HG03432 (cell line): Measurements from ENCODE around the gene GTSE1.
A peak's percentile ranks its signal among the peaks of the same experiment; 100 is the strongest.
"Not testable (repeated sequence)": the region's sequence is repeated elsewhere in the genome, so short reads cannot be mapped to it uniquely, and the experiment has no call there.

Experiments
- ATAC-seq: cut with Tn5 transposase; IDR thresholded peaks from one replicate; pipeline ENCODE4 v1.9.1; 2021; ENCODE audit warnings: mild to moderate bottlenecking, moderate library complexity; ENCODE audit not compliant: unreplicated experiment

The GTSE1 gene

GRCh38 chr22:46293577-46294260 is 3.0 kb upstream of the GTSE1 start:
- ATAC-seq: no peak

DNA sequence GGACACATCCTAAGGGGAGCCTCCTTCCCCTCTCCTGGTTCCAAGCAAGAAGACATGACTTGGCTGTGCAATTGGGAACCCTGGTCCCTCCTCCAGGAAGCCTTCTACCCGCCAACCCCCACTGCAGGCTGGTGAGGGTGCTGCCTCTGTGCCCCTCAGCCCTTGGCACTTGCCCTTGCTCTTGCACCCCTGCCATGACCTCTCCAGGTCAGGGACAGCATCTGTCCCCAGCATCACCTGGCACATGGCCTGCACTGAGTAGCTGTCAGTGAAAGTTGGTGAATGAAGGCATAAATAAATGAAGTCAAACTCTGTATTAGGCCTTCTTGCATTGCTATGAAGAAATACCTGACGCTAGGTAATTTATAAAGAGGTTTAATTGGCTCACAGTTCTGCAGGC is 1.9 kb upstream of the GTSE1 start:
- no peak for ATAC-seq

DNA sequence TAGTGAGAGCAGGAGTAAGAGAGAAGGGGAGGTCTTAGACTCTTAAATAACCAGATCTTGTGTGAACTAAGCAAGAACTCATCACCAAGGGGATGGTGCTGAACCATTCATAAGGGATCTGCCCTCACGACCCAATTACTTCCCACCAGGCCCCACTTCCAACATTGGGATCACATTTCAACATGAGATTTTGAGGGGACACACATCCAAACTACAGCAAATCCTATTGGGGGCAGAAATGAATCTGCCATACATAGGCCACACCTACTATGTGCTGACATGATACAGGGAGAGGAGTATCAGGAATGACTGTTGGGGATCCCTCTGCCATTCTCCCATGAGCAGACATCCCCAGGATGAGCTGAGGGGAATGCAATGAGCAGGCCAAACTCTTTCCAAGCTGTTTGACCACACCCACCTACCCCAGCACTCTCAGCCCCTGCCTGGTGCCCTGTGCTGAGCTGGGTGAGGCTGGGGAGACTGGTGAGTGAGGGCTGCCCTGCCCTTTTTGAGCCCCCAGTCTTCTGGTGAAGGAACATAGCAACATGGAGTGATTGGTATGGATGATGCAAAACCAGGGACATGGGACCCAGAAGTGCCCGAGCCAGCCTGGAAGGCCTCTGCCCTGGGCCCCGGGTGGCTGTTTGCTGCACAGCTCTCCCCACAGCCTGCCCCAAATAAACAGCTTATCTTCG is 1.2 kb upstream of the GTSE1 start:
- no peak for ATAC-seq

- ATAC-seq: peak; percentile 24
Measured at GRCh38 chr22:46297151-46297812, 612 bp downstream of the GTSE1 start.

- no peak for ATAC-seq
Measured at GRCh38 chr22:46299101-46299500, 2.4 kb downstream of the GTSE1 start.

DNA sequence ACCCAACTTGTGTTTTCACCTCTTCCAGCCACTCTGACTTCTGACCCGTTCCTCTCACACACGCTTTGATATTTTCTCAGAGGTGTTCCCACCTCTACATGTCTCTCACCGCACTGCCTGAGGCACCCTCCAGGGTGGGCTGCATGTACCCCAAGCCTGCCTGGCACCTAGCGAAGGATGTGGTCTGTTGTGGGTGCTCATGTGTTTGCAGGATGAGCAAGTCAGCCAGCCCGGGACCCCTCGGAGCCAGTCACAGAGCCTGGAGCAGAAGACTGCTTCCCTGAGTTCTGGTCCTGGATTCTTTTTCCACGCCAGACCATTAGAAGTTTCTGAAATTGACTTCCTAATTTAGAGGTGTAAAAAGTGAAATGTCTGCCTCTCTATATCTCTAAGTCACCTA is 3.8 kb downstream of the GTSE1 start:
- ATAC-seq: no peak

GRCh38 chr22:46303347-46303965 is 6.8 kb downstream of the GTSE1 start:
- no peak for ATAC-seq

DNA sequence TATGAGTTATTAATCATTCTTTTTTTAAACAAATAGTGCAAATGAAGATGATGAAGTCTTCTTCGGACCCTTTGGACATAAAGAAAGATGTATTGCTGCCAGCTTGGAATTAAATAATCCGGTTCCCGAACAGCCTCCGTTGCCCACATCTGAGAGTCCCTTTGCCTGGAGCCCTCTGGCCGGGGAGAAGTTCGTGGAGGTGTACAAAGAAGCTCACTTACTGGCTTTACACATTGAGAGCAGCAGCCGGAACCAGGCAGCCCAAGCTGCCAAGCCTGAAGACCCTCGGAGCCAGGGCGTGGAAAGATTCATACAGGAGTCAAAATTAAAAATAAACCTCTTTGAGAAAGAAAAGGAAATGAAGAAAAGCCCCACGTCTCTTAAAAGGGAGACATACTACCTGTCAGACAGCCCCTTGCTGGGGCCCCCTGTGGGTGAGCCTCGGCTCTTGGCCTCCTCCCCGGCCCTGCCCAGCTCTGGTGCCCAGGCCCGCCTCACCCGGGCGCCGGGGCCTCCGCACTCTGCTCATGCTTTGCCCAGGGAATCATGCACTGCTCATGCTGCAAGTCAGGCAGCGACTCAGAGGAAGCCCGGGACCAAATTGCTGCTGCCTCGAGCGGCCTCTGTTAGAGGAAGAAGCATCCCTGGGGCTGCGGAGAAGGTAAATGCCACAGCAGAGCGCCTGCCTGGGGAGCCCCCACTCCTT is 11.8 kb downstream of the GTSE1 start:
- no peak for ATAC-seq

DNA sequence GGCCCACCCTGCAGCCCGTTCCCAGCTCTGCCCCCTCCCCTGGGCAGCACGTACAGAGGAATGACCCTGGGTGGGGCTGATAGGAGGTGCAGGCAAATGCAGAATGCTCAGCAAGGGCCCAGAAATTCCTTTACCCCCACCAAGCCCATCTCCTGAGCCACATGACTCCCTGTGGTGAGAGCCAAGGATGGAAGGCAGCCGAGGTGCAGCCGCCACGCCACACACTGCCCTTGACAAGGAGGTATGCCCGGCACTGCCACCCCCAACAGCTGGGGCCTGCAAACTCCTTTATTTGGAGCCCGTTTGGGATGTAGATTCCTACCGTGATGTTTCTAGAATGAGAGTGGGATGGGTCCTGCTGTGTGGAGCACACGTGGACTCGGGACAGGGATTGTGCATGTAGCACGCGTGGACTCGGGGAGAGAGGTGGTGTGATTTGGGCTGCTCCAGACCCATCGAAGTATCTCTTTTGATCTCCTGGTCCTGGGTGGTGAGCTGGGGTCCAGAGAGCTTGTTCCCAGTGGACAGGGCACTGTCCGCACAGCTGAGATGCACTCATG is 12.9 kb downstream of the GTSE1 start:
- no peak for ATAC-seq

DNA sequence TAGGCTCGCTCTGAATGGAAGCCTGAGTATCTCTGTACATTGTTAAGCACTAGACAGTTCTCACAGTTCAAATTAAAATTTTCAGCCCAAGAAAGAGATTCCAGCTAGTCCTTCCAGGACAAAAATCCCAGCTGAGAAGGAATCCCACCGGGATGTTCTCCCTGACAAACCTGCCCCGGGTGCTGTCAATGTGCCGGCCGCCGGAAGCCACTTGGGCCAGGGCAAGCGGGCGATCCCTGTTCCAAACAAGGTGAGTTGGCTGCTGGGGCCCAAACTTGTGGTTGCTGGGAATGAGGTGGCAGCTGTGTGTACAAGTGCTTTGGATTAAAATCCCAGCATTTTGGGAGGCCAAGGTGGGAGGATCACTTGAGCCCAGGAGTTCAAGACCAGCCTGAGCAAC is 15.4 kb downstream of the GTSE1 start:
- no peak for ATAC-seq

GRCh38 chr22:46312848-46313247 is 16.2 kb downstream of the GTSE1 start:
- not testable (repeated sequence) for ATAC-seq

- no peak for ATAC-seq
Measured at GRCh38 chr22:46315976-46316375, 19.3 kb downstream of the GTSE1 start.

DNA sequence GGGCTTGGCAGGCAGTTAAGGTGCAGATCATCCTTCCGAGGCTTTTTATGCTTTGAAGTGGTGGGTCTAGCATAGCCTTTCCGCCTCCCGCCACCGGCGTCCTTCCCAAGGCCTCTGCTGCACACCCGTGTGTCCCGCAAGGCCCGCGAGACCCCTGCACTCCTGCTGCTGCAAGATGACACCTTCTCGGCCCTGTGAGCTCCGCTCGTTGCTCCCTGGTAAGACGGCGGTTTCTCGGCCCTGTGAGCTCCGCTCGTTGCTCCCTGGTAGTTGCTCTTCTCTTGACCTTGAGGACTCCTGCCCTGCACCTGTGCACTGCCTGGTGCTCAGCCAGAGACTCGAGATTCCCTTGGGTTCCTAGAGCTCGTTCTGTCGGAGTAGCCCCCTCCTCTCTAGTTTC is 21.0 kb downstream of the GTSE1 start:
- no peak for ATAC-seq

- no peak for ATAC-seq
Measured at GRCh38 chr22:46318576-46318975, 21.9 kb downstream of the GTSE1 start.

DNA sequence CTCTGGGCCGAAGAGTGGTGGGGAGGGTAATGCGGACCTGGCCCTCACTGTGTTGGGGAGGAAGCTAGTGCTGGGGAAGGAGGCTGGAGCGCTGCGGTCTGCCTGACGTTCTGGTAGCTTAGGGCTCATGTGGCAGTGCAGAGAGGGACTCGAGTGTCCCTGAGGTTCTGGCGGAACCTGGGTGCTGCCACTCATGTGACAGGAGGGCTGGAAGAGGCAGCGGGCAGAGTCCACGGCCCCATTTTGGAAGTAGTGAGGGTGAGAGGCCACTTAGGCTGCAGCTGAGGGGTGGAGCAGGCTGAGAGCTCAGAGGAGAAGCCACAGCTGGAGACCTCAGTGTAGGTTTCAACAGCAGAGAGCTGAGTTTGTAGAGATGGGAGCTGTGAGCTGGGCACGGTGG is 22.6 kb downstream of the GTSE1 start:
- no peak for ATAC-seq

- ATAC-seq: no peak
Measured at GRCh38 chr22:46320166-46320710, 23.6 kb downstream of the GTSE1 start.

- no peak for ATAC-seq
Measured at GRCh38 chr22:46320716-46321386, 24.2 kb downstream of the GTSE1 start.

DNA sequence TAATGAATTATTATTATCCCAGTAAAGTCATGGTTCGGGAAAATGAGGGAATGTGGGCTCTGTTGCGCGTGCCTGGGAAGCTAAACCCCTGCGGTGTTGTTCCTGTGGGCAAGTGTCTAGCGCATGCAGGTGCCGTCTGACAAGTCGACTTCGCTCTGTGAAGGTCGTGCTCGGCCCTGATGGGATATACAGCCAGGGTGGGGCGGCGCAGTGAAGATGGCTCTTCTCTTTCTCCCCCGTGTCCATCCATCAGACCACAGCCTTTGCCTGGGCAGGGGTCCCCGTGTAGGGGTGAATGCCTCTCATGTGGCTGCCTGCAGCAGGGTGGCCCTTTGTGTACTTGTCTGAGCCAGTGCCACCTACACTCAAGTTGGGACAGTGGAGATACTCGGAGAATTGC is 26.0 kb downstream of the GTSE1 start:
- ATAC-seq: no peak

- ATAC-seq: no peak
Measured at GRCh38 chr22:46323162-46323561, 26.5 kb downstream of the GTSE1 start.
